ENCODE results near the gene VSIG4.

GRCh38 chrX:65997978-65998717, 41.7 kb downstream of the VSIG4 start:
- TF ChIP-seq CTCF (conservative IDR thresholded peaks at IDR 0.05; ENCODE audit: low read length) (no peak), EZH2phosphoT487 (IDR thresholded peaks at IDR 0.05; ENCODE audit: borderline replicate concordance) (no peak)

All from Loucy (cell line).